ENCODE data around the gene LRRIQ1.

Gene LRRIQ1

DNA sequence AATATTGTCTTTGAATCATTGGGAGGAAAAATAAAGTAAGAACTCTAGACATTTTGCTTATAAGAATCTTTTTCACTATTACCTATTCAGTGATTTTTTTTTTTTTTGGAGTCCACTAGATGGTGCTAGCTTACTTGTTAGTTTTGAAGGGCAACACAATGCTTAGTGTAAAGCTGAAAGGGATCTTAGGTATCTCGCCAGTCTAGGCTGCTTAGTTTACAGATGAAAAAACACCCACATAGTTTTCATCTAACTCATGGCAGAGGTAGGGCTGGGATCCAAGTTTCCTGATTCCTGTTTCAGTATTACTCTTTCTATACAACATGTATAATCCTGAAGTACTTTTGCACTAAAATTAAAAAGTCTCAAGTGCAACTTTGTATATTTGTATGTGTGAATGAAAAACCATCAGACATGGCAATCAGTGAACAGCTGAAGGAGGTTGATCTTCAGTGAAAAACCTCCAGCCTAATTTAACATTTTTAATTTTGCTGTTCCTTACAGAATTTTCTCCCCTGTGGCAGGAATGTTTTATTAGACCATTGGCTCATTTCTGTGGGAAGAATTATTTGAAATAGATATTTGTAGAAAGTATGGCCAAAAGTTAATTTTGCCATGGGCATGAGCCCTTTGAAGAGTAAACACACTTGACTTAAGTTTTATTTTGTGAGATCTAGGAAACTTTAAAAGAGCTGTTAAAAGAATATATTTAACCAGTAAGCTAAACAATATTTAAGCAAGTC lies 40.7 kb downstream of the LRRIQ1 start:
- Mint-ChIP-seq H3K4me3 (no peak overlapping the region), H3K27me3 (ENCODE audit: low read depth) (no peaks in the 10 kb centered on the region), H3K9me3 (no peaks in the 10 kb centered on the region), H3K4me1 (ENCODE audit: low read depth) (no peaks in the 10 kb centered on the region), H3K27ac (no peak overlapping the region), H3K36me3 (ENCODE audit: low read depth) (no peaks in the 10 kb centered on the region)
- no peak for DNase-seq (ENCODE audit: low spot score)

DNA sequence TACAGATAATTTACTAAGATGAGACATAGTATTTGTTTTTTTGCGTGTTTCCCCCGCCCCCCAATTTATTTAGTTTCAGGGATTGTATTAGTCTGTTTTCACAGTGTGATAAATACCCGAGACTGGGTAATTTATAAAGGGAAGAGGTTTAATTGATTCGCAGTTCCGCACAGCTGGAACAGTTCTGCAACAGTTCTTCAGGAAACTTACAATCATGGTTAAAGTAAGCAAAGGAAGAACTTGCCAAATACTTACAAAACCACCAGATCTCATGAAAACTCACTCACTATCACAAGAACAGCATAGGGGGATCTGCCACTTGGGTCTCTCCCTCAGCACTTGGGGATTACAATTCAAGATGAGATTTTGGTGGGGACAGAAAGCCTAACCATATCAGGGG lies 48.9 kb downstream of the LRRIQ1 start:
- Mint-ChIP-seq H3K9me3 (no peaks in the 10 kb centered on the region), H3K27me3 (ENCODE audit: low read depth) (no peaks in the 10 kb centered on the region), H3K4me3 (no peak overlapping the region), H3K27ac (no peak overlapping the region), H3K36me3 (ENCODE audit: low read depth) (no peaks in the 10 kb centered on the region), H3K4me1 (ENCODE audit: low read depth) (no peaks in the 10 kb centered on the region)
- no peak for DNase-seq (ENCODE audit: low spot score)

- Mint-ChIP-seq H3K4me1 (ENCODE audit: low read depth) (no peaks in the 10 kb centered on the region), H3K4me3 (no peak overlapping the region), H3K9me3 (no peaks in the 10 kb centered on the region), H3K36me3 (ENCODE audit: low read depth) (no peaks in the 10 kb centered on the region), H3K27me3 (ENCODE audit: low read depth) (no peaks in the 10 kb centered on the region), H3K27ac (no peak overlapping the region)
- no peak for DNase-seq (ENCODE audit: low spot score)
These were observed 53.6 kb downstream of the LRRIQ1 start for GRCh38 chr12:85089792-85090191.

GRCh38 chr12:85092814-85093370 lies 56.7 kb downstream of the LRRIQ1 start:
- no peak for DNase-seq (ENCODE audit: low spot score)
- no peaks in the 10 kb centered on the region for H3K9me3 Mint-ChIP-seq
- H3K36me3 Mint-ChIP-seq (ENCODE audit: low read depth) = no peaks in the 10 kb centered on the region
- H3K4me3 Mint-ChIP-seq = no peak overlapping the region
- H3K27ac Mint-ChIP-seq = no peak overlapping the region
- H3K4me1 Mint-ChIP-seq (ENCODE audit: low read depth) = peaks cover 1% of the 10 kb centered on the region
- H3K27me3 Mint-ChIP-seq (ENCODE audit: low read depth) = no peaks in the 10 kb centered on the region

DNA sequence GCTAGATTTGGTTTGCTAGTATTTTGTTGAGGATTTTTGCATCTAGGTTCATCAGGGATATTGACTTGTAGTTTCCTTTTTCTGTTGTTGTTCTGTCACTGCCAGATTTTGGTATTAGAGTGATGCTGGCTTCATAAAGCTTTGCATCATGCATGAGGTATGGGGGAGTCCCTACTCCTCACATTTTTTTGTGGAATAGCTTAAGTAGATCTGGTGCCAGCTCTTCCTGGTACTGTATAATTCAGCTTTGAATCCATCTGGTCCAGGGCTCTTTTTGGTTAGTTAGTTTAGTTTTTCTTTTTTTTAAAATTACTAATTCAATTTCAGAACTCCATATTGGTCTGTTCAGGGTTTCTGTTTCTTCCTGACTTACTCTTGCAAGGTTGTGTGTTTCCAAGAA lies 59.4 kb downstream of the LRRIQ1 start:
- Mint-ChIP-seq H3K9me3 (no peaks in the 10 kb centered on the region), H3K36me3 (ENCODE audit: low read depth) (no peaks in the 10 kb centered on the region), H3K27ac (no peak overlapping the region), H3K27me3 (ENCODE audit: low read depth) (no peaks in the 10 kb centered on the region), H3K4me1 (ENCODE audit: low read depth) (peaks cover 1% of the 10 kb centered on the region), H3K4me3 (no peak overlapping the region)
- DNase-seq (ENCODE audit: low spot score) = no peak

DNA sequence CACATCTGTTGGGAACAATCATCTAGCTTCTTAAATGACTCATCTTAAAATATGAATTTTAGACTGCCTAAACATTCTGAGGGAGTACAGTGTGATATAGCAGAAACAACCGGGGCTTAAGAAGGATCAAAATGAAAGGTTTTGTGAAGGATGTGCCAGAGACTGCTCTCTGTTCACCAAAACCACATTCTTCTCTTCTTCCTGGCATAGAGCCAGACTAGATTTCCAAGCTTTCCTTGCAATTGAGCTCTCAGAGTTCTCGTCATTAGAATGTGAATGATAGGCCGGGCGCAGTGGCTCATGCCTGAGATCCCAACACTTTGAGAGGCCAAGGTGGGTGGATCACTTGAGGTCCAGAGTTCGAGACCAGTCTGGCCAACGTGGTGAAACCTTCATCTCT lies 94.5 kb downstream of the LRRIQ1 start:
- no peak overlapping the region for H3K27ac Mint-ChIP-seq
- H3K9me3 Mint-ChIP-seq = no peaks in the 10 kb centered on the region
- no peak for DNase-seq (ENCODE audit: low spot score)
- H3K27me3 Mint-ChIP-seq (ENCODE audit: low read depth) = no peaks in the 10 kb centered on the region
- H3K4me1 Mint-ChIP-seq (ENCODE audit: low read depth) = no peaks in the 10 kb centered on the region
- no peaks in the 10 kb centered on the region for H3K36me3 Mint-ChIP-seq (ENCODE audit: low read depth)
- H3K4me3 Mint-ChIP-seq = no peak overlapping the region

DNA sequence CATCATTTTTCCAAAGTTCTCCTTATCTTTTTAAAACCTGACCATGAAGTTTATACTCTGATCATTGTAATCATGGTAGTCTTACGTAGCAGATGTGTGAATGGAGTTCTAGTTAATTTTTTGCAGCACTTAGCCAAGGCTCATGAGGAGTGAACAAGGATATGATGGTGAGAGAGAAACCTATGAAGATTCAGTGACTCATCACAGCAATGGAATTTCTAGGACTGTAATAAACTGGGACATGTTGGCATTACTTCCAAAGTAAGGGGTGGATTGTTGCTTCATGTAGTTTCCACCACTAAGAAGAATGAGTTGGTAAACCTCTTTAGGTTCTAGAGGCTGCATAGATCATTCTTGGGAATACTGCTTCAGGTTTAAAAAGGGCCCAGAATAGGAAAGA lies 102.7 kb downstream of the LRRIQ1 start:
- H3K27ac Mint-ChIP-seq = no peak overlapping the region
- H3K4me1 Mint-ChIP-seq (ENCODE audit: low read depth) = no peaks in the 10 kb centered on the region
- no peaks in the 10 kb centered on the region for H3K9me3 Mint-ChIP-seq
- H3K4me3 Mint-ChIP-seq = no peak overlapping the region
- no peaks in the 10 kb centered on the region for H3K27me3 Mint-ChIP-seq (ENCODE audit: low read depth)
- no peaks in the 10 kb centered on the region for H3K36me3 Mint-ChIP-seq (ENCODE audit: low read depth)
- no peak for DNase-seq (ENCODE audit: low spot score)

DNA sequence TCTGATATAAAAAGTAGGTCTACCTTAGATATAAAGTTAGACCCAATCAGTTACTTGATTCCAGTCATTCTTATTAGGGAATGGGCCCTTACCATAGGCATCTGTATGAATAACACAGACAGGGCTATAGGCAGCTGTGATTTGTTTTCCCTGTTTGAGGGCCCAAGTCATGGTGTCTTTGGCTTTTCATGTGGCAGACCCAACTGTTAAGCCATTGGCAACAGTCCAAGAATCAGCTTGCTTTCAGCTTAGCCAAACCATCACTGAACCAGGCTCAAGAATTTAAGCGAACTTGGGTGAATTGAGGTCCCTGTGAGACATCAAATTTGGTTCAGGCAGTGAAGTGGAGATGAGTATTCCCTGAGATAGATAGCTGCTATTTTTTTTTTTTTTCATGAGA lies 111.2 kb downstream of the LRRIQ1 start:
- H3K27ac Mint-ChIP-seq = no peak overlapping the region
- H3K4me1 Mint-ChIP-seq (ENCODE audit: low read depth) = no peaks in the 10 kb centered on the region
- no peak for DNase-seq (ENCODE audit: low spot score)
- no peak overlapping the region for H3K4me3 Mint-ChIP-seq
- no peaks in the 10 kb centered on the region for H3K36me3 Mint-ChIP-seq (ENCODE audit: low read depth)
- no peaks in the 10 kb centered on the region for H3K9me3 Mint-ChIP-seq
- H3K27me3 Mint-ChIP-seq (ENCODE audit: low read depth) = no peaks in the 10 kb centered on the region

DNA sequence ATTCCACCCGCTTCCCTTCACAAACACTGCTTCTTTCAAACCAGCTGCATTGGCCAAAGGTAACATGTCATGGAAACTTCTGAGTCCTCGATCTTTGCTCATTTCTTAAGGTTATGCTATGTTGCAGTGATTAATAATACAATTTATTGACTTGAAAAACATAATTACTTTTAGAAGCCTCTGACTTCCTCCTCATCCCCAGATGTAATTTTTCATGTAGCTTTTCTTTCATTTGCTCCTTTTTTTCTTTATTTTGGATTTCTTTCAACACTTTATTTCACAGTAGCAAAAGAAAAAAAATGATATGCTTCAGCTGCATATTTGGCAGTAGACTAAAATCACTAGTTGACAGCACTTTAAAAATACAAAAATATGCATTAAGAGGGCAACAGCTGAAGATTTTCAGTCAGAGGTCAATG lies 116.2 kb downstream of the LRRIQ1 start:
- Mint-ChIP-seq H3K36me3 (ENCODE audit: low read depth) (no peaks in the 10 kb centered on the region), H3K4me1 (ENCODE audit: low read depth) (no peaks in the 10 kb centered on the region), H3K27ac (no peak overlapping the region), H3K9me3 (no peaks in the 10 kb centered on the region), H3K27me3 (ENCODE audit: low read depth) (no peaks in the 10 kb centered on the region), H3K4me3 (no peak overlapping the region)
- DNase-seq (ENCODE audit: low spot score) = no peak

GRCh38 chr12:85155791-85156190 lies 119.6 kb downstream of the LRRIQ1 start:
- Mint-ChIP-seq H3K9me3 (no peaks in the 10 kb centered on the region), H3K27ac (no peak overlapping the region), H3K27me3 (ENCODE audit: low read depth) (no peaks in the 10 kb centered on the region), H3K4me3 (no peak overlapping the region), H3K4me1 (ENCODE audit: low read depth) (no peaks in the 10 kb centered on the region), H3K36me3 (ENCODE audit: low read depth) (no peaks in the 10 kb centered on the region)
- no peak for DNase-seq (ENCODE audit: low spot score)

GRCh38 chr12:85156569-85156968 lies 120.4 kb downstream of the LRRIQ1 start:
- H3K27ac Mint-ChIP-seq = no peak overlapping the region
- H3K9me3 Mint-ChIP-seq = no peaks in the 10 kb centered on the region
- H3K36me3 Mint-ChIP-seq (ENCODE audit: low read depth) = no peaks in the 10 kb centered on the region
- no peaks in the 10 kb centered on the region for H3K27me3 Mint-ChIP-seq (ENCODE audit: low read depth)
- DNase-seq (ENCODE audit: low spot score) = no peak
- H3K4me1 Mint-ChIP-seq (ENCODE audit: low read depth) = no peaks in the 10 kb centered on the region
- no peak overlapping the region for H3K4me3 Mint-ChIP-seq

DNA sequence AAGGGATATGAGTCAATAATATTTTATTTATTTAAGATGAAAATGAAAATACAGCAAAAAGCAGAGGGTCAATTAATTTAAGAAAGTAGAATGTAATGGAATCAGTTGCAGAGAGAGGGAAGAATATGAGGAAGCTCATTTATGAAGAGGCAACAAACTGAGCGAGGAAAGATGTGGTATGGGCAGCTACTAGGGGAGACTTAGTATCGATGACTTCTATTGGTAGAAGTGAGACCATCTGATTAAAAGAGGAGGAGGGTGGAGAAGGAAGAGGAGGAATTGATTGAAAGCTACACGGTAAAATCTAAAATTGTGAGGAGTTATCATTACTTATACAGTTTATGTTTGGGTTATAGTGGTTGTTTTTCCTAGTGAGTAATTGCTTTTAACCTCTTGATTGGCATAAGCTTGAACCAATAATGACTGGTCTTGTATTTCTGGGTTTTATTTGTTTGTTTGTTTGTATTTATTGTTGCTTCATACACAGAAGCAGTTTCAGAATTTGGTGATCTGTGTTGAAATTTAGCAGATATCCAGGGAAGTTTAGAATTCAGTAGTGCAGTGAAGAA lies 121.0 kb downstream of the LRRIQ1 start:
- no peak overlapping the region for H3K4me3 Mint-ChIP-seq
- no peak overlapping the region for H3K27ac Mint-ChIP-seq
- no peaks in the 10 kb centered on the region for H3K4me1 Mint-ChIP-seq (ENCODE audit: low read depth)
- no peaks in the 10 kb centered on the region for H3K9me3 Mint-ChIP-seq
- no peaks in the 10 kb centered on the region for H3K36me3 Mint-ChIP-seq (ENCODE audit: low read depth)
- DNase-seq (ENCODE audit: low spot score) = no peak
- no peaks in the 10 kb centered on the region for H3K27me3 Mint-ChIP-seq (ENCODE audit: low read depth)

GRCh38 chr12:85163752-85164321 lies 127.7 kb downstream of the LRRIQ1 start:
- Mint-ChIP-seq H3K27me3 (ENCODE audit: low read depth) (no peaks in the 10 kb centered on the region), H3K4me1 (ENCODE audit: low read depth) (no peaks in the 10 kb centered on the region), H3K27ac (no peak overlapping the region), H3K9me3 (no peaks in the 10 kb centered on the region), H3K36me3 (ENCODE audit: low read depth) (no peaks in the 10 kb centered on the region), H3K4me3 (no peak overlapping the region)
- no peak for DNase-seq (ENCODE audit: low spot score)

- H3K4me1 Mint-ChIP-seq (ENCODE audit: low read depth) = no peaks in the 10 kb centered on the region
- H3K4me3 Mint-ChIP-seq = no peak overlapping the region
- no peak overlapping the region for H3K27ac Mint-ChIP-seq
- no peaks in the 10 kb centered on the region for H3K36me3 Mint-ChIP-seq (ENCODE audit: low read depth)
- DNase-seq (ENCODE audit: low spot score) = no peak
- H3K27me3 Mint-ChIP-seq (ENCODE audit: low read depth) = no peaks in the 10 kb centered on the region
- no peaks in the 10 kb centered on the region for H3K9me3 Mint-ChIP-seq
These were observed 143.6 kb downstream of the LRRIQ1 start for GRCh38 chr12:85179680-85180270.
